HEK293 (cell line): ENCODE data around the gene FAM193A.

Experiments used
- SETDB1 ChIP-seq: IDR thresholded peaks from one replicate; pipeline ENCODE4 v1.6.1; 2017; ENCODE audit warnings: mild to moderate bottlenecking, low read length, moderate library complexity, mixed read lengths; ENCODE audit not compliant: insufficient read length
- ZBTB21 ChIP-seq: fragments of 450-650 bp; formaldehyde crosslinking; IDR thresholded peaks from 2 replicates; pipeline ENCODE4 v1.5.1; 2017; ENCODE audit warnings: missing biosample characterization, missing genetic modification characterization
- ZBTB8A ChIP-seq: fragments of 450-650 bp; formaldehyde crosslinking; IDR thresholded peaks from 2 replicates; pipeline ENCODE4 v1.5.1; 2016; ENCODE audit warnings: missing biosample characterization, missing genetic modification characterization
- ZEB2 ChIP-seq: fragments of 450-650 bp; formaldehyde crosslinking; IDR thresholded peaks from 2 replicates; pipeline ENCODE4 v1.5.1; 2016; ENCODE audit warnings: missing biosample characterization, missing genetic modification characterization
- ZNF114 ChIP-seq: fragments of 450-650 bp; formaldehyde crosslinking; IDR thresholded peaks from 2 replicates; pipeline ENCODE4 v1.5.0; 2017; ENCODE audit warnings: missing biosample characterization, missing genetic modification characterization
- ZNF335 ChIP-seq: fragments of 450-650 bp; formaldehyde crosslinking; conservative IDR thresholded peaks from 2 replicates; pipeline ENCODE4 v1.5.1; 2016; ENCODE audit warnings: missing biosample characterization, missing genetic modification characterization
- ZNF37A ChIP-seq: fragments of 450-650 bp; IDR thresholded peaks from 2 replicates; pipeline ENCODE4 v1.5.1; 2018; ENCODE audit warnings: missing biosample characterization, missing genetic modification characterization
- ZNF776 ChIP-seq: fragments of 450-650 bp; formaldehyde crosslinking; IDR thresholded peaks from 2 replicates; pipeline ENCODE4 v1.5.0; 2017; ENCODE audit warnings: missing biosample characterization, missing genetic modification characterization, borderline replicate concordance
- TF ChIP-seq, protein P1 (sequence below): fragments of 450-650 bp; formaldehyde crosslinking; IDR thresholded peaks from 2 replicates; pipeline ENCODE4 v1.5.1; 2016; ENCODE audit warnings: missing biosample characterization, missing genetic modification characterization
- TF ChIP-seq, protein P2 (sequence below): fragments of 450-650 bp; formaldehyde crosslinking; IDR thresholded peaks from 2 replicates; pipeline ENCODE4 v1.5.1; 2016; ENCODE audit warnings: missing biosample characterization, missing genetic modification characterization

DNA sequence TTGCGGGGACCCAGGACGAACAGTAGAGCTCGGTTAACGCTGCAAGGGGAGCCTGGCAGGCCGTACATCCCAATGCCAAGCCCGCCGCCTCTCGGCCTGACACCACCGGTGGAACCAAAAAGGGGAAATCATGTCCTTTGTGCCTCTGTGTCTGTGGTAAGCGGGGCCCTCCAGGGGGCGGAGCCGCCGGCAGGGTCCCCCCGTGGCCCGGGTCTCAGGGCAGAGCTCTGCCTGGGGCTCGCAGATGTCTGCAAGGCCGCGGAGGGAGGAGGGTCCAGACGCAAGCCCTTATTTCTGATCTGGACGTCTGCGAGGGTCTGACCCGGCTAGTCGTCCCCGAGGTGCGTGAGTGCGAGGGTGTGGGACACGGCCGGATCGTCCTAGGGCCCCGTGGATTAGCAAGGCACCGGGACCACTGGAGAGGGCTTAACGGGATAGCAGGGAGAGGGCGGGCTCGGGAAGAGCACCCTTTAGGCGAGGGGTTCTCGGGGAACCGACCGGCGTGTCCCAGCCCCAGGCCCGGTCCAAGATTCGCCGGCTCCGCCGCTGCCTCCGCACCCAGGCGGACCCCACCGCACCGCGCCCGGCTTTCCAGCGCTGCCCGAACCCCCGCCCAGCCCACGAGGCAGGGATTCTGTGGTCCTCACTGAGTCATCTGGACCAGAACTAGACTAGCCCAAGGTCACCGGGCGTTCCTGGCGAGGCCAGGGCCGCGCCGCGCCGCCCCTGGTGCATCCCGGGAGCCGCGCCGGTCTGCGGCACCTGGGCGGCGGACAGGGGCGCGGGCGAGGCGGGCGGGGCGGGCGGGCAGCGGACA lies 863 bp upstream of the FAM193A start:
- TF ChIP-seq ZNF114 (tag by site-specific recombination) (no peak), ZNF776 (tag by site-specific recombination) (no peak), ZBTB21 (tag by site-specific recombination) (no peak), ZNF335 (no peak; the same call in none of the 2 replicates), SETDB1 (no peak), ZNF37A (no peak), ZEB2 (tag by site-specific recombination) (no peak), ZBTB8A (tag by site-specific recombination) (peak; percentile 6)
- TF ChIP-seq, protein P1, sequence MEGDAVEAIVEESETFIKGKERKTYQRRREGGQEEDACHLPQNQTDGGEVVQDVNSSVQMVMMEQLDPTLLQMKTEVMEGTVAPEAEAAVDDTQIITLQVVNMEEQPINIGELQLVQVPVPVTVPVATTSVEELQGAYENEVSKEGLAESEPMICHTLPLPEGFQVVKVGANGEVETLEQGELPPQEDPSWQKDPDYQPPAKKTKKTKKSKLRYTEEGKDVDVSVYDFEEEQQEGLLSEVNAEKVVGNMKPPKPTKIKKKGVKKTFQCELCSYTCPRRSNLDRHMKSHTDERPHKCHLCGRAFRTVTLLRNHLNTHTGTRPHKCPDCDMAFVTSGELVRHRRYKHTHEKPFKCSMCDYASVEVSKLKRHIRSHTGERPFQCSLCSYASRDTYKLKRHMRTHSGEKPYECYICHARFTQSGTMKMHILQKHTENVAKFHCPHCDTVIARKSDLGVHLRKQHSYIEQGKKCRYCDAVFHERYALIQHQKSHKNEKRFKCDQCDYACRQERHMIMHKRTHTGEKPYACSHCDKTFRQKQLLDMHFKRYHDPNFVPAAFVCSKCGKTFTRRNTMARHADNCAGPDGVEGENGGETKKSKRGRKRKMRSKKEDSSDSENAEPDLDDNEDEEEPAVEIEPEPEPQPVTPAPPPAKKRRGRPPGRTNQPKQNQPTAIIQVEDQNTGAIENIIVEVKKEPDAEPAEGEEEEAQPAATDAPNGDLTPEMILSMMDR: no peak
- TF ChIP-seq, protein P2, sequence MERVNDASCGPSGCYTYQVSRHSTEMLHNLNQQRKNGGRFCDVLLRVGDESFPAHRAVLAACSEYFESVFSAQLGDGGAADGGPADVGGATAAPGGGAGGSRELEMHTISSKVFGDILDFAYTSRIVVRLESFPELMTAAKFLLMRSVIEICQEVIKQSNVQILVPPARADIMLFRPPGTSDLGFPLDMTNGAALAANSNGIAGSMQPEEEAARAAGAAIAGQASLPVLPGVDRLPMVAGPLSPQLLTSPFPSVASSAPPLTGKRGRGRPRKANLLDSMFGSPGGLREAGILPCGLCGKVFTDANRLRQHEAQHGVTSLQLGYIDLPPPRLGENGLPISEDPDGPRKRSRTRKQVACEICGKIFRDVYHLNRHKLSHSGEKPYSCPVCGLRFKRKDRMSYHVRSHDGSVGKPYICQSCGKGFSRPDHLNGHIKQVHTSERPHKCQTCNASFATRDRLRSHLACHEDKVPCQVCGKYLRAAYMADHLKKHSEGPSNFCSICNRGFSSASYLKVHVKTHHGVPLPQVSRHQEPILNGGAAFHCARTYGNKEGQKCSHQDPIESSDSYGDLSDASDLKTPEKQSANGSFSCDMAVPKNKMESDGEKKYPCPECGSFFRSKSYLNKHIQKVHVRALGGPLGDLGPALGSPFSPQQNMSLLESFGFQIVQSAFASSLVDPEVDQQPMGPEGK (tag by site-specific recombination): no peak
